ENCODE measurements around the gene C1orf226.
"Not testable (repeated sequence)": the region's sequence is repeated elsewhere in the genome, so short reads cannot be mapped to it uniquely, and the experiment has no call there.

Gene C1orf226

DNA sequence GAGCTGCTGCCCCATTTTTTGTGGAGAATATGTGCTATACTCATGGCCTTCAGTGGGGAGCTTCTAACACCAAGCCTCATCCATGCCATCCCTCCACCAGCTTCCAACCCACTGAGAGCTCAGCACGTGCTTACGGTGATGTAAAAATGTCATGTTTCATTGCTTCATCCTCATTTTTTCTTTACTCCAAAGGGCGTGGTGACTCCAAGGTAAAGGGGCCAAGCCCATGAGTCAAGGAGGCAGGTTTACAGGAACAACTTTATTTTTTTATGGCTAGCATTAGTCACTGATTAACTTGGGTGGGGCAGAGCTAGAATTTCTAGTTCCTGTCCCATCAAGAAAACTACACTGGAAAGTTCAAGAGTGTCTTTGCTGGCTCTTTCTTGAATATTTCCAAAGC, at the start of gene C1orf226:
Gene C1orf226, plus strand, starts transcription at position 346 of the 400 bp plus-strand sequence. CDS start 174 bp downstream, outside the sequence.
- DNase-seq (ENCODE audit: low spot score) = no peak

GRCh38 chr1:162333991-162334390, 47.5 kb upstream of the C1orf226 start:
- DNase-seq (ENCODE audit: low spot score) = no peak

- no peak for DNase-seq (ENCODE audit: low spot score)
These were observed 46.4 kb upstream of the C1orf226 start for GRCh38 chr1:162335126-162335525.

DNA sequence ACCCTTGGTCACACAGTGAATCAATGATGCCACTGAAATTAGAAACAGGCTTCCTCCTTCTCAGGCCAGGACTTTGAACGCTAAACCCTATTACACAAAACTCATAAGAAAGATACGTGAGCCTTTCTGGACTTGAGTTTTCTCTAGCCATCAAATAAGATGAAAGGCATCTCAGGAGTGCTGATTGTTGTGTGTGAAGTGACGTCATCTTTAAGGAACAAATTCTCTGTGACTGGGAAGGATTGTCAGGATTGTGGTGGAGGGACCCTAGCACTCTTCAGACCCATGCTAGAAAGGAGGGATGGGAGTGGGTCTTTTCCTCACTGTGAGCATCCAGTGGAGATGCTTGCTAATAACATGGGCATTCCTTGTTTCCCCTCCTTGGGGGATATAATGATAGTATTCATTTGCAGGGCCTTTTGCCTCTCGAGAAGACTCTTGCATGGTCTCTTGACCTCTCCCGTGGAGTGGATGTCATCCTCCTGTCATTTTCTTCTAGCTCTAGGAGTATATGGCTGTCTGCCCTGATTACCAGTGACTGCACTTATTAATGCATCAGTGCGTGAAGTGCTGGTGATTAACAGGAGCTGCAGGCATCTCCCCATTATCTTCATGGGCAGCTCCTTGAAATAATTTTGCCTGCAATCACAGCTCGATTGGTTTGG, 44.8 kb upstream of the C1orf226 start:
- no peak for DNase-seq (ENCODE audit: low spot score)

- DNase-seq (ENCODE audit: low spot score) = no peak
These were observed 39.0 kb upstream of the C1orf226 start for GRCh38 chr1:162342452-162342983.

GRCh38 chr1:162343470-162343869, 38.1 kb upstream of the C1orf226 start:
- no peak for DNase-seq (ENCODE audit: low spot score)

DNA sequence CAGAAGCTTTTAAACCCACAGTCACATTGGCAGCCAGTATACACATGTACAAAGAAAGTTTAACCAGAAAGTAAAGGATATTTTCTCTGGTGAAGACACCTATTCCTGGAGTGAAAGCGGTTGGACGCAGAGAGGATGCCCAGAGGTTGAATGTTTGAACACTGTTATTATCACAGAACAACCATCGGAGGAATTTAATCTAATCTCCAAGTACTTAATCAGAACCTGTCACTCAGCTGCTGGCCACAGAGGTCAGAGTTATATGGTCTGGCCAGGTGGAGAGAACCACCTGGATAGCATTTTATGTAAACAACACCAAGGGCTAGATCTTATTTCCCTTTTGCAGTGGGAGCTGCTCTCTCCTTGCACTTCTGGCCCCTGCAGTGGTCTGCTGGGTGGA, 34.2 kb upstream of the C1orf226 start:
- no peak for DNase-seq (ENCODE audit: low spot score)

- no peak for DNase-seq (ENCODE audit: low spot score)
These were observed 31.7 kb upstream of the C1orf226 start for GRCh38 chr1:162349635-162350330.

DNA sequence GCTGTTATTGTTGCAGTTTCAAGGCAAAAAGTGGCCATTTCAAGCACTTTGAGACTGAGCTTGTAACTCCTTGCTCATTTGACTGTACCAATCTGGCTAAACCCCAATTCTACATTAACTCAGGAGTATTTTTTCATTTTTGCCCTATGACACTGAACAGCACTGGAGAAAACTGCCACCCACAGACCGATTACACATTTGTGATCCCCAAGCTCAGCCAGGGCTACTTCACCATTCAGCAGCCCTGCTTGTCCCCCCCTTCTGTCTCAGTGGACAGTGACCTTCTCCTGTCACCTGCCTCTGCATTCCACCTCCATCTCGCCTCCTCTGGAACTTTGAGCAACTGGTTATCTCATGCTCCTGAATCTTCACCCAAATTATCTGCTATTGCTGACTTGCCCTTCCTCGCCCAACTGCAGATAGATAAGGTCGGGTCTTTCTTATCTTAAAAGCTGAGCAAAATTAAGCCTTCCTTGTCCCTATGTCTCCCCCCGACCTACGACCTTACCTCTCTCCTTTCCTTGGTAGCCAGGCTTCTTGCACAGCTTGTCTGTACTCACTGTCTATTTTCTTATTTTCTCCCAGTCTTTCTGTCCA, 30.2 kb upstream of the C1orf226 start:
- no peak for DNase-seq (ENCODE audit: low spot score)

DNA sequence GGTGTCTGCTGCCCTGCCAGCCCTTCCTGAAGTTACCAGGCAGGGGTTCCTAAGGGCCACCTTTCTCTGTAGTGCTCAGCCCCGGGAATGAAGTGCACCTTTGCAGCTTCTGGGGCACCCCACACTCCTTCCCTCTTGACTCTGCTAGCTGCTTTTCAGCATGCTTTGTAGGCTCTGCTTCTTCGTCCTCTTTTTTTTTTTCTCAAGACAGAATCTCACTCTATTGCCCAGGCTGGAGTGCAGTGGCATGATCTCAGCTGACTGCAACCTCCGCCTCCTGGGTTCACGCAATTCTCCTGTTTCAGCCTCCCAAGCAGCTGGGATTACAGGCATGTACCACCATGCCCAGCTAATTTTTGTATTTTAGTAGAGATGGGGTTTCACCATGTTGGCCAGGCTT, 29.7 kb upstream of the C1orf226 start:
- not testable (repeated sequence) for DNase-seq (ENCODE audit: low spot score)

GRCh38 chr1:162353078-162353477, 28.4 kb upstream of the C1orf226 start:
- DNase-seq (ENCODE audit: low spot score) = no peak

GRCh38 chr1:162353702-162354101, 27.8 kb upstream of the C1orf226 start:
- DNase-seq (ENCODE audit: low spot score) = no peak

DNA sequence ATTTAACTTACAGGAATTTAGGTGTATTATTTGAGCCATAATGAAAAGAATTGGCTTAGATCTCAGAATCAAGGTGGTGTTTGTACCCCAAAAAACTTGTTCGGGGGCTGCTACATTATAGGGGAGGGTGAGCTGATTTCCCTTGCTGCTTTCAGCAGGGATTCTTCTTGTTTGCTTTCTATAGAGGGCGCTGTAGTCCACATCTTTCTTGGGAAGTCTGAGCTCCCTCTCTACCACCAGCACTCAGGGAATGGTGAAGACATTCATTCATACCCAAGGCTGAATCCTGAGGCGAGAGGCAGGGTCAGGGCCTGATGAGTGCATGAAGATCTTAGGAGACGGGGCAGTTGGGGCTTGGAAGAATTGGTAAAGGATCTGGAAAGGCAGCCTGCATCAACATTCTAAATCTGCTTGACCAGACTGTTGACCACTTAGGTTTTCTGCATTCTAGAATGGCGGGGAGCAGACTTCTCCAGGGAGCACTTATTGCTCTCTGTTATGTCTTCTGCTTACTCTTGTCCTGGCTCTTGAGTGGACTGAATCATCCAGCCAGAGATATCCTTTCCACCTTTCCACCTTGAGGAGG, 23.8 kb upstream of the C1orf226 start:
- DNase-seq (ENCODE audit: low spot score) = no peak

- no peak for DNase-seq (ENCODE audit: low spot score)
These were observed 22.6 kb upstream of the C1orf226 start for GRCh38 chr1:162358928-162359327.

- no peak for DNase-seq (ENCODE audit: low spot score)
These were observed 21.8 kb upstream of the C1orf226 start for GRCh38 chr1:162359523-162360236.

GRCh38 chr1:162360237-162360873, 21.2 kb upstream of the C1orf226 start:
- DNase-seq (ENCODE audit: low spot score) = no peak

- no peak for DNase-seq (ENCODE audit: low spot score)
These were observed 20.7 kb upstream of the C1orf226 start for GRCh38 chr1:162360874-162361260.

- no peak for DNase-seq (ENCODE audit: low spot score)
These were observed 20.2 kb upstream of the C1orf226 start for GRCh38 chr1:162361349-162361748.

GRCh38 chr1:162363823-162364222, 17.7 kb upstream of the C1orf226 start:
- DNase-seq (ENCODE audit: low spot score) = no peak

- DNase-seq (ENCODE audit: low spot score) = no peak
These were observed 17.0 kb upstream of the C1orf226 start for GRCh38 chr1:162364498-162364897.

- no peak for DNase-seq (ENCODE audit: low spot score)
These were observed 16.1 kb upstream of the C1orf226 start for GRCh38 chr1:162365284-162366020.
